B cell (primary cell): Measurements from ENCODE around the gene SH3GLB2. TPM values are rescaled to one million over a fixed set of nuclear protein-coding genes. Genes with fewer than 3 reads are reported as not detected.

Source experiments
- ATAC-seq: fragments of 200-7000 bp; cut with Tn5 transposase; one replicate; pipeline ENCODE4 v1.10.0; 2021; ENCODE audit warnings: low read depth, mild to moderate bottlenecking, moderate number of reproducible peaks, moderate library complexity
- CTCF ChIA-PET: fragments of 350-600 bp; sonication (Branson Sonifier 250); formaldehyde crosslinking; loops from one replicate; lab custom pipeline; 2021; ENCODE audit warnings: antibody characterized with exemption, inconsistent platforms; lab: Charles Lee
- POLR2A ChIA-PET: fragments of 350-600 bp; sonication (Branson Sonifier 250); formaldehyde crosslinking; loops from one replicate; lab custom pipeline; 2021; ENCODE audit warnings: antibody characterized with exemption; lab: Charles Lee
- DNase-seq: peaks from one replicate; pipeline ENCODE4 v3.0.0; 2013
- H2AFZ ChIP-seq: 2 replicates; pipeline ENCODE4 v1.6.1; 2012; ENCODE audit warnings: mild to moderate bottlenecking, low read depth, low read length; ENCODE audit not compliant: insufficient read depth, poor library complexity, severe bottlenecking
- H3K27ac ChIP-seq, 2 donors: 1 replicate in 1 of 2; 2 replicates in 1 of 2; pipeline ENCODE4 v1.5.1; 2012 to 2013; ENCODE audit warnings: low read length in 2 of 2, mild to moderate bottlenecking in 2 of 2, moderate library complexity in 1 of 2
- H3K27me3 ChIP-seq, 4 experiments: fragments of 200-600 bp in 1 of 4; sonication (generic) in 1 of 4; replicated peaks in 1 of 4; 1 replicate in 2 of 4; 2 replicates in 2 of 4; pipeline versions ENCODE4 v1.6.1 to v1.7.0; 2013 to 2016; ENCODE audit warnings: low read length in 3 of 4, mild to moderate bottlenecking in 2 of 4, mixed read lengths in 1 of 4, moderate library complexity in 1 of 4; ENCODE audit not compliant: insufficient read depth in 4 of 4, control insufficient read depth in 3 of 4; ENCODE audit errors: control extremely low read depth in 1 of 4
- H3K36me3 ChIP-seq, 2 experiments: replicated peaks in 1 of 2; 1 replicate in 1 of 2; 2 replicates in 1 of 2; pipeline versions ENCODE4 v1.6.1 to v1.7.1; 2013; ENCODE audit warnings: low read length in 1 of 2; ENCODE audit not compliant: insufficient read depth in 2 of 2, control insufficient read depth in 1 of 2; ENCODE audit errors: control extremely low read depth in 1 of 2, extremely low read depth in 1 of 2
- H3K4me1 ChIP-seq, 2 donors: fragments of 200-600 bp in 1 of 2; sonication (generic) in 1 of 2; 1 replicate in 1 of 2; 2 replicates in 1 of 2; pipeline versions ENCODE4 v1.5.1 to v1.6.1; 2013 to 2017; ENCODE audit warnings: low read length in 2 of 2; ENCODE audit not compliant: control insufficient read depth in 2 of 2, insufficient read depth in 2 of 2
- H3K4me2 ChIP-seq: replicated peaks from 2 replicates; pipeline ENCODE3; 2012; ENCODE audit warnings: mild to moderate bottlenecking, low read depth, low read length; ENCODE audit not compliant: poor library complexity, severe bottlenecking
- H3K4me3 ChIP-seq, 5 experiments: fragments of 200-600 bp in 1 of 5; sonication (generic) in 1 of 5; 1 replicate in 3 of 5; 2 replicates in 2 of 5; pipeline versions ENCODE4 v1.5.1 to v1.7.0; 2011 to 2016; ENCODE audit warnings: low read length in 4 of 5, mild to moderate bottlenecking in 4 of 5, low read depth in 2 of 5, control low read depth in 1 of 5, moderate library complexity in 1 of 5; ENCODE audit not compliant: insufficient read depth in 1 of 5; ENCODE audit errors: control extremely low read depth in 1 of 5, extremely low read depth in 1 of 5
- H3K79me2 ChIP-seq: fragments of 200-600 bp; sonication (generic); one replicate; pipeline ENCODE4 v1.6.0; 2016; ENCODE audit warnings: low read length; ENCODE audit not compliant: control insufficient read depth, insufficient read depth
- H3K9ac ChIP-seq: fragments of 200-600 bp; sonication (generic); 2 replicates; pipeline ENCODE4 v1.6.1; 2017; ENCODE audit warnings: mild to moderate bottlenecking, low read length, moderate library complexity
- H3K9me3 ChIP-seq, 3 donors: one replicate each; pipeline versions ENCODE4 v1.6.1 to v1.7.1; 2013; ENCODE audit warnings: low read length in 2 of 3; ENCODE audit not compliant: control insufficient read depth in 2 of 3, insufficient read depth in 1 of 3; ENCODE audit errors: control extremely low read depth in 1 of 3
- H4K20me1 ChIP-seq: 2 replicates; pipeline ENCODE4 v1.6.0; 2012; ENCODE audit warnings: mild to moderate bottlenecking, low read length; ENCODE audit not compliant: insufficient read depth, control insufficient read depth, poor library complexity, severe bottlenecking
- H3K27ac Mint-ChIP-seq: one replicate; pipeline ENCODE4 v1.8.0; 2021; ENCODE audit warnings: mixed read lengths
- H3K27me3 Mint-ChIP-seq: one replicate; pipeline ENCODE4 v1.8.0; 2021; ENCODE audit warnings: mixed read lengths
- H3K4me1 Mint-ChIP-seq: one replicate; pipeline ENCODE4 v1.8.0; 2021; ENCODE audit warnings: mixed read lengths
- H3K4me3 Mint-ChIP-seq: one replicate; pipeline ENCODE4 v1.8.0; 2021; ENCODE audit warnings: mixed read lengths
- H3K9me3 Mint-ChIP-seq: one replicate; pipeline ENCODE4 v1.8.0; 2022; ENCODE audit warnings: mixed read lengths; ENCODE audit not compliant: insufficient read depth
- CTCF ChIP-seq: fragments of 200-600 bp; IDR thresholded peaks from one replicate; pipeline ENCODE4 v1.8.0; 2022; ENCODE audit warnings: antibody characterized with exemption, mild to moderate bottlenecking
- EZH2 ChIP-seq: IDR thresholded peaks from 2 replicates; pipeline ENCODE4 v1.6.1; 2012; ENCODE audit warnings: borderline replicate concordance, low read depth, mild to moderate bottlenecking, moderate library complexity, low read length; ENCODE audit not compliant: insufficient read depth, poor library complexity, severe bottlenecking
- WGBS: methylation state at CpG from one replicate; pipeline ENCODE4 v1.1.5; 2013; ENCODE audit warnings: missing lambda C conversion rate; ENCODE audit not compliant: insufficient coverage; 5-methylcytosine and 5-hydroxymethylcytosine counted together
- intact Hi-C: fragments of 100-400 bp; cut with micrococcal nuclease; formaldehyde crosslinking; loops from one replicate; pipeline ENCODE4 v1.10.0; 2022
- polyA plus RNA-seq: library from polyadenylated mRNA; depleted of rRNA; stranded (reverse); fragments of >200 nt; gene quantifications from 2 replicates; pipeline ENCODE4 v1.2.3, GENCODE V29; 2012
- total RNA-seq, 2 donors: library from RNA; stranded (reverse); fragments of 120-200 nt in 1 of 2; gene quantifications; 1 replicate in 1 of 2; 2 replicates in 1 of 2; pipeline versions ENCODE4 v1.2.3 to v1.2.4, GENCODE V29; 2013 to 2022

The SH3GLB2 gene
- total and polyA plus RNA-seq, 2 donors (not counting 1 experiment from before 2014, with no cell fraction given) = 110 to 176 TPM

- ChIA-PET CTCF (no interaction called here), POLR2A (no interaction called here)
Measured at GRCh38 chr9:128983536-128983935, 44.6 kb downstream of the SH3GLB2 start.

GRCh38 chr9:128979111-128979510 is 49.0 kb downstream of the SH3GLB2 start:
- H3K9me3 ChIP-seq = no peaks in the 10 kb centered on the region
- no peaks in the 10 kb centered on the region for H3K27me3 ChIP-seq
- CTCF ChIA-PET = no interaction called here
- no peaks in the 10 kb centered on the region for H3K9me3 Mint-ChIP-seq
- peaks cover 5 to 83% of the 10 kb centered on the region in 2 experiments for H3K36me3 ChIP-seq
- no peaks in the 10 kb centered on the region for H3K27me3 Mint-ChIP-seq
- no peak overlapping the region for H3K27ac Mint-ChIP-seq
- no peak overlapping the region for H2AFZ ChIP-seq
- intact Hi-C loops = no loop called here
- H4K20me1 ChIP-seq = no peaks in the 10 kb centered on the region
- DNase-seq (no peak), ATAC-seq (no peak)
- H3K4me1 ChIP-seq = no peaks in the 10 kb centered on the region
- no CpG with 5 or more reads among the region's 3 CpGs for WGBS
- H3K4me1 Mint-ChIP-seq = no peaks in the 10 kb centered on the region
- POLR2A ChIA-PET = no interaction called here
- H3K9ac ChIP-seq = no peak overlapping the region
- peaks cover 3% of the 10 kb centered on the region for H3K79me2 ChIP-seq
- no peak overlapping the region for H3K27ac ChIP-seq
- H3K4me3 Mint-ChIP-seq = no peak overlapping the region
- TF ChIP-seq CTCF = no peak
- TF ChIP-seq EZH2 = no peak
- H3K4me3 ChIP-seq = no peak overlapping the region
- no peak overlapping the region for H3K4me2 ChIP-seq

More at GRCh38 chr9:128983536-128983935, 44.6 kb downstream of the SH3GLB2 start:
- no peak overlapping the region for H3K27ac Mint-ChIP-seq
- no peak for ATAC-seq
- intact Hi-C loops = no loop called here
- no peaks in the 10 kb centered on the region for H3K4me1 ChIP-seq
- H3K4me3 Mint-ChIP-seq = no peak overlapping the region
- no peak overlapping the region for H3K4me3 ChIP-seq
- no peak overlapping the region for H2AFZ ChIP-seq
- H3K4me2 ChIP-seq = no peak overlapping the region
- H3K9me3 Mint-ChIP-seq = no peaks in the 10 kb centered on the region
- no peak overlapping the region for H3K9ac ChIP-seq
- no peak overlapping the region for H3K27ac ChIP-seq
- no peaks in the 10 kb centered on the region for H4K20me1 ChIP-seq
- WGBS = 98% methylated on average over 5 of the region's 8 CpGs
- TF ChIP-seq CTCF (no peak), EZH2 (no peak)
- H3K4me1 Mint-ChIP-seq = no peaks in the 10 kb centered on the region
- H3K27me3 ChIP-seq = no peaks in the 10 kb centered on the region
- H3K9me3 ChIP-seq = no peaks in the 10 kb centered on the region
- no peaks in the 10 kb centered on the region for H3K27me3 Mint-ChIP-seq
- DNase-seq = no peak
- peaks cover 10 to 88% of the 10 kb centered on the region in 2 experiments for H3K36me3 ChIP-seq
- H3K79me2 ChIP-seq = no peaks in the 10 kb centered on the region
